ENCODE results near the gene FBXL17.

GRCh38 chr5:107937651-107938355, 444.1 kb downstream of the FBXL17 start:
- TF ChIP-seq POLR2A (IDR thresholded peaks at IDR 0.05; ENCODE audit: low read depth, low read length) (no peak), CTCF (conservative IDR thresholded peaks at IDR 0.05; ENCODE audit: low read depth, low read length) (no peak), BHLHE40 (IDR thresholded peaks at IDR 0.05; ENCODE audit: low read depth, low read length) (no peak), RFX5 (IDR thresholded peaks at IDR 0.05; ENCODE audit: low read depth, low read length) (no peak)

Data from IMR-90 (cell line).